ENCODE measurements around the gene UFSP1. TPM values are rescaled to one million over a fixed set of nuclear protein-coding genes. Genes with fewer than 3 reads are reported as not detected.
A peak's percentile ranks its signal among the peaks of the same experiment; 100 is the strongest.

UFSP1 gene
- total and polyA plus RNA-seq, 10 of the 15 experiments (the other 5 are each of a cell fraction or from before 2014, with no cell fraction given), result 0.14 to 10.6 (median 2.8) TPM

DNA sequence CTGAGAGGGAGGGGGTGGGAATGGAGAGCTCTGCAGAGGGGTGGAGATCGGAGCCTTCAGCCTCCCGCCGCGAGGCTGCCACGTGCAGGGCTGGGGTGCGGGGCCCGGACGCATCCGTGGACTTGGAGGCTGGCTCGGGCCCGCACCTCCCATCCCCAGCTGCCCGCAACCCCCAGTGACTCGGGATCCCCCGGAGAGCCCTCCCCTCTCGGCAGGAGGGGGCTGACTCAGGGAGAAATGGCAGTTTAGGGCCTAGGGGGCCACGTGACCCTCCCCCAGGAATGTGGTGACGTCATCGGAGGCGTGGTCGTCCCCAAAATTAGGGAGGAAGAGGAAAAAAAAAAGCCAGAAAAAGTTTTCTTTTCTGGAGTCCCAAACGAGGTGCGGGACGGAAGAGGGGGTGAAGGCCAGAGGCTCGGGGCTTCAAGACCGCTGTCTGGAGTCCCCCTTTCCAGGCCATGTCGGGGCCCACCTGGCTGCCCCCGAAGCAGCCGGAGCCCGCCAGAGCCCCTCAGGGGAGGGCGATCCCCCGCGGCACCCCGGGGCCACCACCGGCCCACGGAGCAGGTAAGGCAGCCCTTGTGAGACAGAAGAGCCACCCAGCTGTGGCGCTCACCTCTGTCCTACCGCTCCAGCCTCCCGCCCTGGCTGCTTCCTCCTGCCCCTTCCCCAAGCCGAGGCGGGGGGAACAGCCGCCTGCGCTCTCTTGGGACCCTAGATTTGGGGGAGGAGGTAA is 22.3 kb downstream of the UFSP1 start, which contains the start of gene TRIP6 (continued):
- TF ChIP-seq, protein P1, sequence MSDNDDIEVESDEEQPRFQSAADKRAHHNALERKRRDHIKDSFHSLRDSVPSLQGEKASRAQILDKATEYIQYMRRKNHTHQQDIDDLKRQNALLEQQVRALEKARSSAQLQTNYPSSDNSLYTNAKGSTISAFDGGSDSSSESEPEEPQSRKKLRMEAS (IDR thresholded peaks at IDR 0.05; ENCODE audit: low read depth, low read length), result peak; percentile 78; the same call in 1 of the 2 replicates
- TF ChIP-seq CREB1 (IDR thresholded peaks at IDR 0.05; ENCODE audit: low read depth), result peak; percentile 80
- 0 out of 2 replicates have a peak, but pooled peaks have one; percentile 13 for TF ChIP-seq NR2F1 (conservative IDR thresholded peaks at IDR 0.05)
- peak; percentile 41; the same call in 1 of the 2 replicates for TF ChIP-seq TAF1 (IDR thresholded peaks at IDR 0.05; ENCODE audit: borderline replicate concordance, low read depth, low read length)
- TF ChIP-seq SPI1 (IDR thresholded peaks at IDR 0.05; ENCODE audit: borderline replicate concordance, insufficient read depth, low read depth, low read length), result no peak
- peak; percentile 60; the same call in 1 of the 2 replicates for TF ChIP-seq MXI1 (IDR thresholded peaks at IDR 0.05; ENCODE audit: low read depth, low read length)
- TF ChIP-seq, protein P2, sequence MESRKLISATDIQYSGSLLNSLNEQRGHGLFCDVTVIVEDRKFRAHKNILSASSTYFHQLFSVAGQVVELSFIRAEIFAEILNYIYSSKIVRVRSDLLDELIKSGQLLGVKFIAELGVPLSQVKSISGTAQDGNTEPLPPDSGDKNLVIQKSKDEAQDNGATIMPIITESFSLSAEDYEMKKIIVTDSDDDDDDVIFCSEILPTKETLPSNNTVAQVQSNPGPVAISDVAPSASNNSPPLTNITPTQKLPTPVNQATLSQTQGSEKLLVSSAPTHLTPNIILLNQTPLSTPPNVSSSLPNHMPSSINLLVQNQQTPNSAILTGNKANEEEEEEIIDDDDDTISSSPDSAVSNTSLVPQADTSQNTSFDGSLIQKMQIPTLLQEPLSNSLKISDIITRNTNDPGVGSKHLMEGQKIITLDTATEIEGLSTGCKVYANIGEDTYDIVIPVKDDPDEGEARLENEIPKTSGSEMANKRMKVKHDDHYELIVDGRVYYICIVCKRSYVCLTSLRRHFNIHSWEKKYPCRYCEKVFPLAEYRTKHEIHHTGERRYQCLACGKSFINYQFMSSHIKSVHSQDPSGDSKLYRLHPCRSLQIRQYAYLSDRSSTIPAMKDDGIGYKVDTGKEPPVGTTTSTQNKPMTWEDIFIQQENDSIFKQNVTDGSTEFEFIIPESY (IDR thresholded peaks at IDR 0.05), result no peak
- TF ChIP-seq, protein P3, sequence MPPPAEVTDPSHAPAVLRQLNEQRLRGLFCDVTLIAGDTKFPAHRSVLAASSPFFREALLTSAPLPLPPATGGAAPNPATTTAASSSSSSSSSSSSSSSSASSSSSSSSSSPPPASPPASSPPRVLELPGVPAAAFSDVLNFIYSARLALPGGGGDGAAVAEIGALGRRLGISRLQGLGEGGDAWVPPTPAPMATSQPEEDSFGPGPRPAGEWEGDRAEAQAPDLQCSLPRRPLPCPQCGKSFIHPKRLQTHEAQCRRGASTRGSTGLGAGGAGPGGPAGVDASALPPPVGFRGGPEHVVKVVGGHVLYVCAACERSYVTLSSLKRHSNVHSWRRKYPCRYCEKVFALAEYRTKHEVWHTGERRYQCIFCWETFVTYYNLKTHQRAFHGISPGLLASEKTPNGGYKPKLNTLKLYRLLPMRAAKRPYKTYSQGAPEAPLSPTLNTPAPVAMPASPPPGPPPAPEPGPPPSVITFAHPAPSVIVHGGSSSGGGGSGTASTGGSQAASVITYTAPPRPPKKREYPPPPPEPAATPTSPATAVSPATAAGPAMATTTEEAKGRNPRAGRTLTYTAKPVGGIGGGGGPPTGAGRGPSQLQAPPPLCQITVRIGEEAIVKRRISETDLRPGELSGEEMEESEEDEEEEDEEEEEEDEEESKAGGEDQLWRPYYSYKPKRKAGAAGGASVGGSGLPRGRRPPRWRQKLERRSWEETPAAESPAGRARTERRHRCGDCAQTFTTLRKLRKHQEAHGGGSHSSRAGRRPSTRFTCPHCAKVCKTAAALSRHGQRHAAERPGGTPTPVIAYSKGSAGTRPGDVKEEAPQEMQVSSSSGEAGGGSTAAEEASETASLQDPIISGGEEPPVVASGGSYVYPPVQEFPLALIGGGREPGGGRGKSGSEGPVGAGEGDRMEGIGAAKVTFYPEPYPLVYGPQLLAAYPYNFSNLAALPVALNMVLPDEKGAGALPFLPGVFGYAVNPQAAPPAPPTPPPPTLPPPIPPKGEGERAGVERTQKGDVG (CRISPR knock-in tag; IDR thresholded peaks at IDR 0.05), result 0 out of 2 replicates have a peak, but pooled peaks have one; percentile 59
- TF ChIP-seq, protein P4, sequence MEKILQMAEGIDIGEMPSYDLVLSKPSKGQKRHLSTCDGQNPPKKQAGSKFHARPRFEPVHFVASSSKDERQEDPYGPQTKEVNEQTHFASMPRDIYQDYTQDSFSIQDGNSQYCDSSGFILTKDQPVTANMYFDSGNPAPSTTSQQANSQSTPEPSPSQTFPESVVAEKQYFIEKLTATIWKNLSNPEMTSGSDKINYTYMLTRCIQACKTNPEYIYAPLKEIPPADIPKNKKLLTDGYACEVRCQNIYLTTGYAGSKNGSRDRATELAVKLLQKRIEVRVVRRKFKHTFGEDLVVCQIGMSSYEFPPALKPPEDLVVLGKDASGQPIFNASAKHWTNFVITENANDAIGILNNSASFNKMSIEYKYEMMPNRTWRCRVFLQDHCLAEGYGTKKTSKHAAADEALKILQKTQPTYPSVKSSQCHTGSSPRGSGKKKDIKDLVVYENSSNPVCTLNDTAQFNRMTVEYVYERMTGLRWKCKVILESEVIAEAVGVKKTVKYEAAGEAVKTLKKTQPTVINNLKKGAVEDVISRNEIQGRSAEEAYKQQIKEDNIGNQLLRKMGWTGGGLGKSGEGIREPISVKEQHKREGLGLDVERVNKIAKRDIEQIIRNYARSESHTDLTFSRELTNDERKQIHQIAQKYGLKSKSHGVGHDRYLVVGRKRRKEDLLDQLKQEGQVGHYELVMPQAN (conservative IDR thresholded peaks at IDR 0.05), result peak; percentile 37; the same call in 1 of the 2 replicates
- TF ChIP-seq, protein P5, sequence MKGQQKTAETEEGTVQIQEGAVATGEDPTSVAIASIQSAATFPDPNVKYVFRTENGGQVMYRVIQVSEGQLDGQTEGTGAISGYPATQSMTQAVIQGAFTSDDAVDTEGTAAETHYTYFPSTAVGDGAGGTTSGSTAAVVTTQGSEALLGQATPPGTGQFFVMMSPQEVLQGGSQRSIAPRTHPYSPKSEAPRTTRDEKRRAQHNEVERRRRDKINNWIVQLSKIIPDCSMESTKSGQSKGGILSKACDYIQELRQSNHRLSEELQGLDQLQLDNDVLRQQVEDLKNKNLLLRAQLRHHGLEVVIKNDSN (IDR thresholded peaks at IDR 0.05; ENCODE audit: borderline replicate concordance, extremely low read length, insufficient read depth, low read depth, low read length), result peak; percentile 88
- peak; percentile 94 for TF ChIP-seq JUND (IDR thresholded peaks at IDR 0.05; ENCODE audit: low read depth, low read length)
- TF ChIP-seq RBBP5 (conservative IDR thresholded peaks at IDR 0.05), result no peak
- peak in 1 of 2 experiments; percentile 36; a peak in 1 of 4 replicates for TF ChIP-seq EP300 (IDR thresholded peaks at IDR 0.05; ENCODE audit: borderline replicate concordance in 1 of 2, control insufficient read depth in 1 of 2, low read depth in 2 of 2, low read length in 2 of 2)
- no peak for TF ChIP-seq LARP7 (IDR thresholded peaks at IDR 0.05)
- TF ChIP-seq ASH2L (IDR thresholded peaks at IDR 0.05; ENCODE audit: borderline replicate concordance, low read depth), result no peak
- peak; percentile 41; the same call in 1 of the 2 replicates for TF ChIP-seq ZNF384 (IDR thresholded peaks at IDR 0.05; ENCODE audit: borderline replicate concordance, low read depth, low read length)
- TF ChIP-seq GATAD2B (conservative IDR thresholded peaks at IDR 0.05; ENCODE audit: low read depth), result peak; percentile 35; the same call in 1 of the 2 replicates
- peak; percentile 77 to 93 for TF ChIP-seq BHLHE40 (IDR thresholded peaks at IDR 0.05; ENCODE audit: borderline replicate concordance in 1 of 2, low read depth in 2 of 2, low read length in 1 of 2)
- no peak for TF ChIP-seq ZBED1 (IDR thresholded peaks at IDR 0.05; ENCODE audit: borderline replicate concordance)
- no peak for TF ChIP-seq STAT3 (IDR thresholded peaks at IDR 0.05; ENCODE audit: low read depth, low read length)
